ENCODE data around the gene CTXN3. TPM values are rescaled to one million over a fixed set of nuclear protein-coding genes. Genes with fewer than 3 reads are reported as not detected.

The CTXN3 gene
- total RNA-seq, 1 donor from 2014 or later = not detected

DNA sequence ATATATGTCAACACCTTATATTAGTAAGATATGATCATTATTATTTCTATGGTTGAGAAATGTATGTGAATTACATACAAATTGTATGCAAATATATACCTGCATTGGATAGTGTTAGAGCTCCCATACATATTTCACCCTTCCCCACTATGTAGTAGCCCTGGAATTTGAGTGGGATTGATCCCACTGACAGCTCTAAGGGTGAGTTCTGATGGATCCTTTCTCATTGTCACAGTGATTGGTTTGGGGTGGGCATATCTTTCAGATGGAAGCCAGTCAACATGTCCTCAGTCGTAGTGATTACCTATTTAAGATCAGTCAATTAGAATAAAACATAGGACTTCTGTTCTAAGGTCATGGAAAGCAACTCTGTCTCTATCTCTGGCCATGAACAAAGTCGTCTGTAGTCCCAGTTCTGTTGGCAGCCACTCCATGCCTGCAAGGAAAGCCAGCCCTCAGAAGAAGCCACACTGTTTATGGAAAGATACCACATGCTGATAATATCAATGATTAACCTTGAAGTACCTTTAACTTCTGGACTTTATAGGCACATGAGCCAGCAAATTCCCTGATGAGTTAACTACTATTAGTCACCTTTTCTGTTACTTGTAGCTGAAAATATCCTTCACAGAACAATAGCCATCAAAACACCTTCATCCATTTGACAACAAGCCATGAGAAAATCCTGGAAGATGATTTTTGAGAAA, 49.2 kb downstream of the CTXN3 start:
- DNase-seq (ENCODE audit: low read depth in 2 of 2) = no peak

DNA sequence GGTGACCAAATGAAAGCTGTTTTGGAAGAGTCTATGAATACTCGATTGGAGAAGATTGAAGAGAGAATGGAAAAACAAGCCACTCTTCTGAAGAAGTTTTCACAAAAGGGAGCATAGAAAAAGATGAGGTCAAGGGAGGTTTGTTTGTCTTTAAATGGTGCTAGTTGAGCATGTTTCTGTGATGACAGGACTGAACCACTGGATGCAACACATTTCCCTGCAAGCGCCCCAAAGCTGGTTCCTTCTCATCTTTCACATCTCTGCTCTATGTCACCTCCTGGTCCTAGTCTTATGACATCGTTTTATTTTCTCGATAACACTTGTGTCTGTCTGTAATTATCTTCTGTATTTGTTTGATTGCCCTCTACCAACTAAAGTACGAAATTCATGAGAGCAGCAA, 50.5 kb downstream of the CTXN3 start:
- no peak for DNase-seq (ENCODE audit: low read depth in 2 of 2)

GRCh38 chr5:127700237-127700766, 51.4 kb downstream of the CTXN3 start:
- DNase-seq (ENCODE audit: low read depth in 2 of 2) = no peak

DNA sequence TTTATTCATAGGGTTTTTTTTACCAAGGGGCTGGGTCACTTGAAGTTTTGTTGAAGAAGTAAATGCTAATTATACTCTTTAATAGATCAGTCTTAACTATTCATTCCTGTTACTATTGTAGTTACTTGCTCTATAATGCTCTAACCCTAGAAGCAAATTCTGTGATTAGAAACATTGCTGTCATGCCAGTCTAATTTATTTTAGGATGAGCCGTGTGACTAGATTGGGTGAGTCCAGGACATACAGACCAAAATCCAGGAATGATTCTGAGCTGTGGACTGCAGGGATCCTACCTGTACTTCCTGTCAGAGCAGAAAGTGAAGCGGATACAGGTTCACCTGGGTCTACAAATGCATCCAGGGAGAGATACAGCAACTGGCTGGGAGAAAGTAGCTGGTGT, 53.6 kb downstream of the CTXN3 start:
- DNase-seq (ENCODE audit: low read depth in 2 of 2) = no peak

DNA sequence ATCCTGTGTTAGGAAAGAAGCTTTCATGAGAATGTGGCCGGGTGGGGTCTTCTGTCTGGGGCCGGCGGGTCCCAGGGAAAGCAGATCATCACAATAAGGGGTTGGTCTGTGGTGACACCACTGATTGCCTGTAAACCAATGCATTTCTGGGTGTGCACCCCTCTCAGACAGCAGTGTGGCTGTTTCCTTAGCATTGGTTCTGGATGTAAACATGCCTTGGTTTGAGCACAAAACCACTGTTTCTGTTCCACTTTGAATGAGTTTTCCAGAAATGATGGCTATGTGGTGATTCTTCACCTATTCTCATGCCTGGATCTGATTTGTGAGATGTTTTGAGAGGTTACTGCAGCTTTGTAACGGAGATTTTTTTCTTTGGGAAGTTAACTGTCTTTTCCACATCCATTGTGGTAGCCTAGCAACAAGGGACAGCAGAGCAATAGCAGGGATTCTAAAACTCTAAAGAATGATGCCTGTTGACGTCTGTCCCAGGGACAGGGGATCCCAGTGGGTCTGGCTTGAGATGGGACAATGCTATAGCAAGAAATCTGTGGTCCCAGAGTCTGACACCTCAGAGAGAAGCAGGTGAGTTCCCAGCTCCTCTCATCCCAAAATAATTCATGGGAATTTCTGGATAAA, 54.2 kb downstream of the CTXN3 start, which contains the start of gene CCDC192:
Gene CCDC192, plus strand, starts transcription at position 466 of the 636 bp plus-strand sequence. Its CDS starts 55 bp downstream, at position 521.
- no peak for DNase-seq (ENCODE audit: low read depth in 2 of 2)

GRCh38 chr5:127705120-127705892, 56.4 kb downstream of the CTXN3 start:
- peak; percentile 37 to 46 for DNase-seq (ENCODE audit: low read depth in 2 of 2)

GRCh38 chr5:127706691-127707090, 57.8 kb downstream of the CTXN3 start:
- DNase-seq (ENCODE audit: low read depth in 2 of 2) = no peak

DNA sequence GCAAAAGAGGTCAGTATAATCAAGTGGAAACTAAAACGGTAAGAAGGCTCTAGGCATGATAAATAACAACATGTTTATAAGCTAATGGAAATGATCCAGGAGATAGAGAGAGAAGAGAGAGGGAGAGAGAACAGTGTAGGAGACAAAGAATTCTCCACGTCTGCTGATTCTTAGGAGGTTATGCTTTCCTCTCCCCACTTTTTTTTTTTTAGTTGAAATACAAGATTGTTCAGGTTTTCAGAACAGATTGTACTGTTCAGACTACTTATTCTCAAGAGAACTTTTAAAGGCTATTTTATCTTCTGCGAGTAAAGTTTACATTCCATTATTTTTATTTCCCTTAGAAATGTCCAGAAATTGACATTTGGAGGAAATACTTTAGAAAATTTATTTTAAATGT, 58.3 kb downstream of the CTXN3 start:
- no peak for DNase-seq (ENCODE audit: low read depth in 2 of 2)

Other genes with a start within 250 kb of the CTXN3 start
- gene PRRC1, start 131.4 kb upstream of the CTXN3 start, total RNA-seq = 32.3 and 45.3 TPM in 2 replicates
- not detected in 2 replicates for gene CCDC192, start 54.3 kb downstream of the CTXN3 start, total RNA-seq